ENCODE results near the gene PRKCA. TPM values are rescaled to one million over a fixed set of nuclear protein-coding genes. Genes with fewer than 3 reads are reported as not detected.

The PRKCA gene
- total and polyA plus RNA-seq, 2 experiments from 2014 or later = 6.4 to 35.4 TPM

GRCh38 chr17:66667491-66668030 is 365.1 kb downstream of the PRKCA start:
- Histone ChIP-seq H3K79me2 (replicated peaks; ENCODE audit: insufficient read depth) (no peaks in the 10 kb centered on the region), H3K27ac (ENCODE audit: low read depth) (no peak overlapping the region), H2AFZ (no peak overlapping the region), H3F3A (replicated peaks; ENCODE audit: low read depth) (no peaks in the 10 kb centered on the region), H3K27me3 (ENCODE audit: insufficient read depth) (no peaks in the 10 kb centered on the region), H3K9me2 (ENCODE audit: insufficient read depth) (0 out of 2 replicates have a peak, but pooled peaks cover 4% of the 10 kb centered on the region), H3K4me2 (no peak overlapping the region), H3K4me1 (ENCODE audit: insufficient read depth) (no peaks in the 10 kb centered on the region), H4K20me1 (replicated peaks; ENCODE audit: insufficient read depth) (no peaks in the 10 kb centered on the region), H3K4me3 (no peak overlapping the region), H3K36me3 (ENCODE audit: insufficient read depth) (no peaks in the 10 kb centered on the region)
- TF ChIP-seq REST (IDR thresholded peaks at IDR 0.05; ENCODE audit: unreplicated experiment) (no peak), POLR2AphosphoS5 (IDR thresholded peaks at IDR 0.05; ENCODE audit: low read depth) (no peak), JUNB (IDR thresholded peaks at IDR 0.05; ENCODE audit: unreplicated experiment) (no peak), EZH2 (IDR thresholded peaks at IDR 0.05; ENCODE audit: low read depth, unreplicated experiment) (no peak), STAT1 (IDR thresholded peaks at IDR 0.05; ENCODE audit: unreplicated experiment) (no peak), CREB1 (CRISPR knock-in tag; IDR thresholded peaks at IDR 0.05; ENCODE audit: low read depth) (no peak), ZNF331 (CRISPR knock-in tag; IDR thresholded peaks at IDR 0.05; ENCODE audit: low read depth) (no peak)
- TF ChIP-seq, protein P1, sequence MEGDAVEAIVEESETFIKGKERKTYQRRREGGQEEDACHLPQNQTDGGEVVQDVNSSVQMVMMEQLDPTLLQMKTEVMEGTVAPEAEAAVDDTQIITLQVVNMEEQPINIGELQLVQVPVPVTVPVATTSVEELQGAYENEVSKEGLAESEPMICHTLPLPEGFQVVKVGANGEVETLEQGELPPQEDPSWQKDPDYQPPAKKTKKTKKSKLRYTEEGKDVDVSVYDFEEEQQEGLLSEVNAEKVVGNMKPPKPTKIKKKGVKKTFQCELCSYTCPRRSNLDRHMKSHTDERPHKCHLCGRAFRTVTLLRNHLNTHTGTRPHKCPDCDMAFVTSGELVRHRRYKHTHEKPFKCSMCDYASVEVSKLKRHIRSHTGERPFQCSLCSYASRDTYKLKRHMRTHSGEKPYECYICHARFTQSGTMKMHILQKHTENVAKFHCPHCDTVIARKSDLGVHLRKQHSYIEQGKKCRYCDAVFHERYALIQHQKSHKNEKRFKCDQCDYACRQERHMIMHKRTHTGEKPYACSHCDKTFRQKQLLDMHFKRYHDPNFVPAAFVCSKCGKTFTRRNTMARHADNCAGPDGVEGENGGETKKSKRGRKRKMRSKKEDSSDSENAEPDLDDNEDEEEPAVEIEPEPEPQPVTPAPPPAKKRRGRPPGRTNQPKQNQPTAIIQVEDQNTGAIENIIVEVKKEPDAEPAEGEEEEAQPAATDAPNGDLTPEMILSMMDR (conservative IDR thresholded peaks at IDR 0.05; ENCODE audit: low read depth in 2 of 2) = no peak
- TF ChIP-seq, protein P2, sequence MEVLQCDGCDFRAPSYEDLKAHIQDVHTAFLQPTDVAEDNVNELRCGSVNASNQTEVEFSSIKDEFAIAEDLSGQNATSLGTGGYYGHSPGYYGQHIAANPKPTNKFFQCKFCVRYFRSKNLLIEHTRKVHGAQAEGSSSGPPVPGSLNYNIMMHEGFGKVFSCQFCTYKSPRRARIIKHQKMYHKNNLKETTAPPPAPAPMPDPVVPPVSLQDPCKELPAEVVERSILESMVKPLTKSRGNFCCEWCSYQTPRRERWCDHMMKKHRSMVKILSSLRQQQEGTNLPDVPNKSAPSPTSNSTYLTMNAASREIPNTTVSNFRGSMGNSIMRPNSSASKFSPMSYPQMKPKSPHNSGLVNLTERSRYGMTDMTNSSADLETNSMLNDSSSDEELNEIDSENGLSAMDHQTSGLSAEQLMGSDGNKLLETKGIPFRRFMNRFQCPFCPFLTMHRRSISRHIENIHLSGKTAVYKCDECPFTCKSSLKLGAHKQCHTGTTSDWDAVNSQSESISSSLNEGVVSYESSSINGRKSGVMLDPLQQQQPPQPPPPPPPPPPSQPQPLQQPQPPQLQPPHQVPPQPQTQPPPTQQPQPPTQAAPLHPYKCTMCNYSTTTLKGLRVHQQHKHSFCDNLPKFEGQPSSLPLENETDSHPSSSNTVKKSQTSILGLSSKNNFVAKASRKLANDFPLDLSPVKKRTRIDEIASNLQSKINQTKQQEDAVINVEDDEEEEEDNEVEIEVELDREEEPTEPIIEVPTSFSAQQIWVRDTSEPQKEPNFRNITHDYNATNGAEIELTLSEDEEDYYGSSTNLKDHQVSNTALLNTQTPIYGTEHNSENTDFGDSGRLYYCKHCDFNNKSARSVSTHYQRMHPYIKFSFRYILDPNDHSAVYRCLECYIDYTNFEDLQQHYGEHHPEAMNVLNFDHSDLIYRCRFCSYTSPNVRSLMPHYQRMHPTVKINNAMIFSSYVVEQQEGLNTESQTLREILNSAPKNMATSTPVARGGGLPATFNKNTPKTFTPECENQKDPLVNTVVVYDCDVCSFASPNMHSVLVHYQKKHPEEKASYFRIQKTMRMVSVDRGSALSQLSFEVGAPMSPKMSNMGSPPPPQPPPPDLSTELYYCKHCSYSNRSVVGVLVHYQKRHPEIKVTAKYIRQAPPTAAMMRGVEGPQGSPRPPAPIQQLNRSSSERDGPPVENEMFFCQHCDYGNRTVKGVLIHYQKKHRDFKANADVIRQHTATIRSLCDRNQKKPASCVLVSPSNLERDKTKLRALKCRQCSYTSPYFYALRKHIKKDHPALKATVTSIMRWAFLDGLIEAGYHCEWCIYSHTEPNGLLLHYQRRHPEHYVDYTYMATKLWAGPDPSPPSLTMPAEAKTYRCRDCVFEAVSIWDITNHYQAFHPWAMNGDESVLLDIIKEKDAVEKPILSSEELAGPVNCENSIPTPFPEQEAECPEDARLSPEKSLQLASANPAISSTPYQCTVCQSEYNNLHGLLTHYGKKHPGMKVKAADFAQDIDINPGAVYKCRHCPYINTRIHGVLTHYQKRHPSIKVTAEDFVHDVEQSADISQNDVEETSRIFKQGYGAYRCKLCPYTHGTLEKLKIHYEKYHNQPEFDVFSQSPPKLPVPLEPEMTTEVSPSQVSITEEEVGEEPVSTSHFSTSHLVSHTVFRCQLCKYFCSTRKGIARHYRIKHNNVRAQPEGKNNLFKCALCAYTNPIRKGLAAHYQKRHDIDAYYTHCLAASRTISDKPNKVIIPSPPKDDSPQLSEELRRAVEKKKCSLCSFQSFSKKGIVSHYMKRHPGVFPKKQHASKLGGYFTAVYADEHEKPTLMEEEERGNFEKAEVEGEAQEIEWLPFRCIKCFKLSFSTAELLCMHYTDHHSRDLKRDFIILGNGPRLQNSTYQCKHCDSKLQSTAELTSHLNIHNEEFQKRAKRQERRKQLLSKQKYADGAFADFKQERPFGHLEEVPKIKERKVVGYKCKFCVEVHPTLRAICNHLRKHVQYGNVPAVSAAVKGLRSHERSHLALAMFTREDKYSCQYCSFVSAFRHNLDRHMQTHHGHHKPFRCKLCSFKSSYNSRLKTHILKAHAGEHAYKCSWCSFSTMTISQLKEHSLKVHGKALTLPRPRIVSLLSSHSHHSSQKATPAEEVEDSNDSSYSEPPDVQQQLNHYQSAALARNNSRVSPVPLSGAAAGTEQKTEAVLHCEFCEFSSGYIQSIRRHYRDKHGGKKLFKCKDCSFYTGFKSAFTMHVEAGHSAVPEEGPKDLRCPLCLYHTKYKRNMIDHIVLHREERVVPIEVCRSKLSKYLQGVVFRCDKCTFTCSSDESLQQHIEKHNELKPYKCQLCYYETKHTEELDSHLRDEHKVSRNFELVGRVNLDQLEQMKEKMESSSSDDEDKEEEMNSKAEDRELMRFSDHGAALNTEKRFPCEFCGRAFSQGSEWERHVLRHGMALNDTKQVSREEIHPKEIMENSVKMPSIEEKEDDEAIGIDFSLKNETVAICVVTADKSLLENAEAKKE (CRISPR knock-in tag; IDR thresholded peaks at IDR 0.05) = no peak
- no peak for DNase-seq (ENCODE audit: low spot score)
- Mint-ChIP-seq H3K9me3 (peaks cover 3% of the 10 kb centered on the region; the same call in 2 of the 3 replicates), H3K27ac (no peak overlapping the region), H3K27me3 (ENCODE audit: insufficient read depth, low read depth, poor library complexity) (peaks cover 2% of the 10 kb centered on the region), H3K4me1 (peaks cover 5% of the 10 kb centered on the region; the same call in 1 of the 3 replicates), H3K36me3 (ENCODE audit: low read depth) (peaks cover 3% of the 10 kb centered on the region; the same call in 2 of the 3 replicates), H3K4me3 (no peak overlapping the region)
- ATAC-seq = no peak
